Stomach smooth muscle (tissue), 2 donors: ENCODE measurements around the gene CXXC1.

Experiments used
- H3K27ac ChIP-seq: one replicate; pipeline ENCODE4 v1.7.0; 2013; ENCODE audit warnings: mild to moderate bottlenecking, low read length, inconsistent platforms
- H3K27me3 ChIP-seq, 2 donors: one replicate each; pipeline ENCODE4 v1.7.0; 2013; ENCODE audit warnings: low read length in 2 of 2; ENCODE audit not compliant: insufficient read depth in 2 of 2, control insufficient read depth in 1 of 2
- H3K36me3 ChIP-seq, 2 donors: one replicate each; pipeline ENCODE4 v1.7.0; 2013; ENCODE audit warnings: low read length in 2 of 2; ENCODE audit not compliant: control insufficient read depth in 2 of 2, insufficient read depth in 2 of 2
- H3K4me1 ChIP-seq: one replicate; pipeline ENCODE4 v1.7.0; 2013; ENCODE audit warnings: low read length; ENCODE audit not compliant: control insufficient read depth, insufficient read depth
- H3K4me3 ChIP-seq, 2 donors: one replicate each; pipeline ENCODE4 v1.7.0; 2013; ENCODE audit warnings: low read length in 2 of 2
- H3K9ac ChIP-seq, 2 donors: one replicate each; pipeline ENCODE4 v1.7.0; 2013; ENCODE audit warnings: low read length in 2 of 2, mild to moderate bottlenecking in 1 of 2
- H3K9me3 ChIP-seq, 2 donors: one replicate each; pipeline ENCODE4 v1.7.0; 2013; ENCODE audit warnings: low read length in 2 of 2; ENCODE audit not compliant: control insufficient read depth in 2 of 2
- donor health status: healthy.
- donor health status: Pancreatic carcinoma.

Gene CXXC1

GRCh38 chr18:50283469-50284209 lies 3.9 kb downstream of the CXXC1 start:
- Histone ChIP-seq H3K27me3 (no peaks in the 10 kb centered on the region), H3K9me3 (no peaks in the 10 kb centered on the region), H3K4me3 (no peak overlapping the region), H3K4me1 (peaks cover 39% of the 10 kb centered on the region), H3K9ac (no peak overlapping the region), H3K36me3 (peaks cover 20 to 25% of the 10 kb centered on the region in 2 donors), H3K27ac (no peak overlapping the region)

- Histone ChIP-seq H3K4me3 (peak overlapping the region in 1 of 2 donors; percentile 100), H3K9ac (no peak overlapping the region), H3K4me1 (peaks cover 39% of the 10 kb centered on the region), H3K27ac (peak overlapping the region; percentile 87), H3K27me3 (no peaks in the 10 kb centered on the region), H3K9me3 (no peaks in the 10 kb centered on the region), H3K36me3 (peaks cover 20 to 28% of the 10 kb centered on the region in 2 donors)
Measured at GRCh38 chr18:50282521-50283335, 4.8 kb downstream of the CXXC1 start.

DNA sequence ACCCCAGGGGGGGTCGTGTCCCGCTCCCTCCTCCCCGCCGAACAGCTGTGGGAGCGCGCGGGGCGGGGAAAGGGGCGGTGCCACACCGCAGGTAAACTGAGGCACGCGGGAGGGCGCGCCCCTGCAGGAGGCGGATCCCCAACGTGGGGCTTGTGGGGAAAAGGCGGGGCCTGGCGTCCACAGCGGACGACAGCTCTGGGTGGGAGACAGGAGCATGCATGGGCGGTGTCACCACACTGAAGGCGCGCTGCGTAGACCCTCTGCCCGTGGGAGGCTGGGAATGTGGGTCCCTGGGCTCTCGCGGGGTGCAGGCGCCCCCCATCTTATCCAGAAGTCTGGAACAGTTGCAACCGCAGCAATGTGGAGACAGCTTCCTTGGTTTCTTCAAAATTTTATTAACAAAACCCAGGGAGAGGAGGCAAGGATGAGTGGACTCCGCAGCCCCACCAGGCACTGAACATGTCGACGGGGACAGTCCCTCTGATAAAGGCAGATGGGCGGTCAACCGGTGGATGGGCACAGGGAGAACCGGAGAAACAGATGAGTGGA lies 5.4 kb downstream of the CXXC1 start:
- Histone ChIP-seq H3K27me3 (no peaks in the 10 kb centered on the region), H3K9me3 (no peaks in the 10 kb centered on the region), H3K27ac (peak overlapping the region; percentile 87), H3K4me1 (peaks cover 36% of the 10 kb centered on the region), H3K4me3 (peak overlapping the region; percentile 80 to 100), H3K9ac (peak overlapping the region; percentile 95 to 99), H3K36me3 (peaks cover 20 to 28% of the 10 kb centered on the region in 2 donors)

- Histone ChIP-seq H3K27ac (peak within 1 kb of the TSS; percentile 87), H3K27me3 (no peaks in the 10 kb centered on the region), H3K4me1 (peaks cover 30% of the 10 kb centered on the region), H3K9ac (peak within 1 kb of the TSS; percentile 95 to 99), H3K9me3 (no peaks in the 10 kb centered on the region), H3K36me3 (peaks cover 27 to 35% of the 10 kb centered on the region in 2 donors), H3K4me3 (peak within 1 kb of the TSS; percentile 80 to 100)
Measured at GRCh38 chr18:50281295-50281971, 6.1 kb downstream of the CXXC1 start, which contains the start of gene MBD1. Gene MBD1 (minus strand): TSS chr18:50281523. CDS start chr18:50279992, 1,531 bp downstream.

- peaks cover 25% of the 10 kb centered on the region for H3K4me1 ChIP-seq
- peak overlapping the region; percentile 95 to 99 for H3K9ac ChIP-seq
- peaks cover 32 to 41% of the 10 kb centered on the region in 2 donors for H3K36me3 ChIP-seq
- H3K27me3 ChIP-seq, result no peaks in the 10 kb centered on the region
- H3K27ac ChIP-seq, result peak overlapping the region; percentile 87
- H3K9me3 ChIP-seq, result no peaks in the 10 kb centered on the region
- H3K4me3 ChIP-seq, result peak overlapping the region; percentile 80 to 100
Measured at GRCh38 chr18:50280707-50281294, 6.7 kb downstream of the CXXC1 start.

GRCh38 chr18:50279752-50280151 lies 7.7 kb downstream of the CXXC1 start:
- H3K27me3 ChIP-seq, result no peaks in the 10 kb centered on the region
- peak overlapping the region; percentile 80 to 100 for H3K4me3 ChIP-seq
- H3K9ac ChIP-seq, result peak overlapping the region in 1 of 2 donors; percentile 95
- H3K9me3 ChIP-seq, result no peaks in the 10 kb centered on the region
- peaks cover 39 to 46% of the 10 kb centered on the region in 2 donors for H3K36me3 ChIP-seq
- peaks cover 24% of the 10 kb centered on the region for H3K4me1 ChIP-seq
- H3K27ac ChIP-seq, result no peak overlapping the region

DNA sequence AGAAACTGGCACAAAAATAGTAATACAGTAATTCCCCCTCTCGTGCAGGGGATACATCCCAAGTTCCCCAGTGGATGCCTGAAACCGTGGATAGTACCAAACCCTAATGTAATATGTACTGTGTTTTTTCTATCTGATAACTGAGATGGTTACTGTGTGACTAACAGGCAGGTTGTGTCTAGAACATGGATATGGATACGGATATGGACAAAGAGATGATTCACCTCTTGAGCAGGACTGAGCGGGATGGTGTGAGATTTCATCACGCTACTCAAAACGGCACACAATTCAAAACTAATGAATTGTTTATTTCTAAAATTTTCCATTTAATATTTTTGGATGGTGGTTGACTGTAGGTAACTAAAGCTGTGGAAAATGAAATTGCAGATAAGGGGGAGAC lies 9.6 kb downstream of the CXXC1 start:
- H3K36me3 ChIP-seq, result peaks cover 42 to 46% of the 10 kb centered on the region in 2 donors
- no peaks in the 10 kb centered on the region for H3K9me3 ChIP-seq
- no peak overlapping the region for H3K9ac ChIP-seq
- H3K4me1 ChIP-seq, result peaks cover 24% of the 10 kb centered on the region
- no peak overlapping the region for H3K27ac ChIP-seq
- no peak overlapping the region for H3K4me3 ChIP-seq
- H3K27me3 ChIP-seq, result no peaks in the 10 kb centered on the region

DNA sequence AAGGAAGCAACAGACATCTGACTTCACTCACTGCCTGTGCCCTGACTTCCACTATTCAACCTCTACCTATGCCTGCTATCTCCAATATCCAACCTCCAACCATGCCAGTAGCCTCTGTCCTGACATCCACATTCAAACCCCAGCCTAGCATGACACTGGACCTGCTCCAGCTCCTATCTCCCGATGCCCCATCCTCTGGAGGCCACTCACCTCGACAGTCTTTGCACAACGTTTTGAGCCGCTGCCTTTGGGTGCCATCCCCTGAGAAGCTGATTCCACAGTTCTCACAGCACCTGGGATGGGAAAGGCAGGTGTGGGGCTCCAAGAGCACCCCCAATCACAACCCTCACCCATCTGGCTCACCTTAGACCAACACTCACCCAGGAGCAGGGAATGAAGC lies 11.0 kb downstream of the CXXC1 start:
- Histone ChIP-seq H3K36me3 (peaks cover 54 to 56% of the 10 kb centered on the region in 2 donors), H3K27me3 (no peaks in the 10 kb centered on the region), H3K4me1 (peaks cover 16% of the 10 kb centered on the region), H3K9ac (no peak overlapping the region), H3K9me3 (no peaks in the 10 kb centered on the region), H3K27ac (no peak overlapping the region), H3K4me3 (no peak overlapping the region)

DNA sequence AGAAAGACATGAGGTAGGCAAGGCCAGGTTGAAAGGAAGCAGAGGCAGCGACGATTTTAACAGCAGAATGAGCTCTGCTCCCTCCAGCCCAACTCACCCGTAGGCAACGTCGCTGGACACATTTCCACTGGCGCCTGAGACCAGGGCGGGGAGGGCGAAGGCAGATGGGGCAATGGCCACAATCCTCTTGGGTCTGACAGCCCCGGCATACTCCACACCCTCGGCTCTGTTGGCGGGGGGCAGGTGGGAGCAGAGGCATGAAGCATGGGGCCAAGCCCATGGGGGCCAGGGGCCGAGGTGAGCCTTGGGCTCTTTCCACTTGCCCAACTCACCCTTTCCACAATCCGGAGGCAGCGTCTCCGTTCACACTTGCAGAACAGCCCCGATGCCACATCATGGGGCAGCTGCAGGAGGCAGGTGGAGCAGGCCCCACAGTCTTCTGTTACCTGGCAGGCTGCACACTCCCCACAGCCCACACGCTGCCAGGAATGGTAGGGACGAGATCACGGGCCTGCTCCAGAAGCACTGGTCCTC lies 11.9 kb downstream of the CXXC1 start:
- H3K9me3 ChIP-seq, result no peaks in the 10 kb centered on the region
- H3K27ac ChIP-seq, result no peak overlapping the region
- no peak overlapping the region for H3K4me3 ChIP-seq
- no peak overlapping the region for H3K9ac ChIP-seq
- no peaks in the 10 kb centered on the region for H3K27me3 ChIP-seq
- H3K36me3 ChIP-seq, result peaks cover 61 to 62% of the 10 kb centered on the region in 2 donors
- peaks cover 10% of the 10 kb centered on the region for H3K4me1 ChIP-seq

DNA sequence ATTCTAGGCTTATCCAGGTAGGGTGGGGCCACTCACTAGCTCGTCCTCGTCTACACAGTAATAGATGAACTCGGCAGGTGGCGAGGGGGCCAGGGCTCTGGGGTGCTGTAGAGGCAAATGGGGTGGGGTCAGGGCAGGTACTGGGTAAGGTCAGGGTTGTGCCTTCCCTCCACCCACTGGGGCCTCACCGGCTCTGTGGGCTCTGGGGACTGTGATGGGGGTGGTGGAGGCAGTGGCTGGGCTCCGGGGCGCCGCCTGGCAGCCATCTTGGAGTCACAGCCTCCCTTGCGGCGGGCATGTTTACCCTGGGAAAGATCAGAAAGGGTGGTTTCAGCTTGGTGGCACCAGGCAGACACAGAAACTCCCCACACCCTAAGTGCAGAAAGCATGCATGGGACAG lies 12.6 kb downstream of the CXXC1 start:
- Histone ChIP-seq H3K27ac (no peak overlapping the region), H3K4me3 (no peak overlapping the region), H3K27me3 (no peaks in the 10 kb centered on the region), H3K9ac (no peak overlapping the region), H3K4me1 (peaks cover 4% of the 10 kb centered on the region), H3K36me3 (peaks cover 65 to 66% of the 10 kb centered on the region in 2 donors), H3K9me3 (no peaks in the 10 kb centered on the region)
